ENCODE data around the gene SMG1. TPM values are rescaled to one million over a fixed set of nuclear protein-coding genes. Genes with fewer than 3 reads are reported as not detected.

SMG1 gene
- total RNA-seq, 1 donor = 77.7 TPM

DNA sequence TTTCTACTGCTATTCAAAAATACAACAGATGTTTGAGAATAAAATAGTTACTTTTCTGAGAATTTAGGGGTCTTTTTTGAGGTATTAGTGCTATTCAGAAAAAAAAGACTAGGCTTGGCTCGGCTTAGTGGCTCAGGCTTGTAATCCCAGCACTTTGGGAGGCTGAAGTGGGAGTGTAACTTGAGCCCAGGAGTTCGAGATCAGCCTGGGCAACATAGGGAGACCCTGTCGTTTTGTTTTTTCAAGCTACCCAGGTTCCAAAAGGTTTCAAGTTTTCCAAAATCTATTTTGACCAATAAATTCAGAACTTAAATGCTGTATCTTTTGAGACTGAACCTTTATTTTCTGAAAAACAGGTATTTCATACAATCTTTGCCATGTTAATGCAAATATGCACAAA is 121.7 kb downstream of the SMG1 start:
- DNase-seq (ENCODE audit: low read depth) = no peak
- H3K4me3 ChIP-seq (ENCODE audit: low read depth, low read length) = no peak overlapping the region
- no peak for TF ChIP-seq CTCF (IDR thresholded peaks at IDR 0.05; ENCODE audit: insufficient read depth, low read length)

DNA sequence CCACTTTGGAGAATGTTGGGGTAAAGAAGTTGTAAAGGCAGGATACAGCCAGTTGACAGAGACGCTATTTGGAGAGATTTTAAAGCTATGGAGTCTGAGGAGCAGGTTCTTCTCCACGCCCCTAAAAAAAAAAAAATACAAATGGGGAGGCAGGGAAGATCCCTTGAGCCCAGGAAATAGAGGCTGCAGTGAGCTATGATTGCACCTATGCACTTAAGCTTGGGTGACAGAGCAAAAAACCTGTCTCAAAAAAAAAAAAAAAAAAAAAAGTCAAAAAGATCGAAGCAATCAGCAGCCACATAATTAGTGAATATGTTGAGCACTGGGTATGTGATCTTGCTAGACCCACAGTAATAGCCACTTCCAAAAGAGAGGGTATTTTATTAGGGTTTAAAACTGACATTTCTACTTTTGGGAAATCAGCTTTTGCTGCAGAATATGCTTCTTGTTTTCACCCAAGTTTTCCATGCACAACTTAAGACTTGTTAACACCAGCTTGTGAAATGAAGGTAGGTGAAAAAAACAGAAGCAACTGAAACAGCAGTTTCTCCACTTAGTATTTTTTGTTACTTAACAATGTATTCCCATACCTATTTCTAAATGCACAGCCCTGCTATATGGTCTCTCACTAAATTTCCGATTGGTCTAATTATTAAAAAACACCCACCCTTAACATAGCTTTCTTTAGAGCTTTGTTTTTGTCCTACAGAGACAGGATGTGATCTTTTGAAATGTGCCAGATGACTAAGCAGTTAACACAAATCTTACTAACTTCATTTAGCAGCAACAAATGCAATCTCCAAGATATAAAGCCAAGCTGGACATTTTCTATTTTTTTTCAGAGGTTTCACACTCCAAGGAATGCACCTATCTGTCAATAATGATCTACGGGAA is 122.4 kb downstream of the SMG1 start:
- no peak overlapping the region for H3K4me3 ChIP-seq (ENCODE audit: low read depth, low read length)
- peak; percentile 48 for DNase-seq (ENCODE audit: low read depth)
- TF ChIP-seq CTCF (IDR thresholded peaks at IDR 0.05; ENCODE audit: insufficient read depth, low read length) = no peak

DNA sequence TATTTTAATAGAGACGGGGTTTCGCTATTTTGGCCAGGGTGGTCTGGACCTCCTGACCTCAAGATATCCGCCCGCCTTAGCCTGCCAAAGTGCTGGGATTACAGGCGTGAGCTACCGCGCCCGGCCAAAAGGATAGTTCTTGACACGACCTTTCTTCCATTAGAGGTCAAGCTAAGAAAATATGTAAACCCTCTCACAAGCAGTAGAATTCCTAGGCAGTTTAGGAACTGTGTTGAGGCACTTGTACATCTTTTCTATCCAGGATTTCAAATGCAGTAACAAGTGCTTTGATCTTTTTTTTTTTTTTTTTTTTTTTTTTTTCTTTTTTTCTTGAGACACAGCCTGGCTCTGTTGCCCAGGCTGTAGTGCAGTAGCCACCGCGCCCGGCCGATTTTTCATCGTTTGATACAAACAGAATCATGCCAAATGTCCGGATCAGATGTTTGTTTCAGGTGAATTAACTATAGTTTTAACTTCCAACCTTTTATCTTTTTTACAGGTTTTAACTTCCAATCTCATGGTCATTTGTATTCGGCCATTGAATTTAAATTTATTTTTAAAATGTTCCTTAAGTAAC is 123.4 kb downstream of the SMG1 start:
- no peak overlapping the region for H3K4me3 ChIP-seq (ENCODE audit: low read depth, low read length)
- DNase-seq (ENCODE audit: low read depth) = no peak
- no peak for TF ChIP-seq CTCF (IDR thresholded peaks at IDR 0.05; ENCODE audit: insufficient read depth, low read length)

GRCh38 chr16:18801145-18801972 is 124.8 kb downstream of the SMG1 start, which contains the start of gene ARL6IP1:
ARL6IP1 (minus strand) TSS chr16:18801549; CDS start chr16:18801466, 83 bp downstream.
- H3K4me3 ChIP-seq (ENCODE audit: low read depth, low read length) = peak within 1 kb of the TSS; percentile 86
- TF ChIP-seq CTCF (IDR thresholded peaks at IDR 0.05; ENCODE audit: insufficient read depth, low read length) = peak; percentile 79

GRCh38 chr16:18800775-18801144 is 125.4 kb downstream of the SMG1 start:
- no peak for TF ChIP-seq CTCF (IDR thresholded peaks at IDR 0.05; ENCODE audit: insufficient read depth, low read length)
- peak overlapping the region; percentile 86 for H3K4me3 ChIP-seq (ENCODE audit: low read depth, low read length)
- DNase-seq (ENCODE audit: low read depth) = peak; percentile 20

More at GRCh38 chr16:18801145-18801972, 124.8 kb downstream of the SMG1 start, which contains the start of gene ARL6IP1:
- peak; percentile 99 for DNase-seq (ENCODE audit: low read depth)

- peak; percentile 20 for DNase-seq (ENCODE audit: low read depth)
- no peak for TF ChIP-seq CTCF (IDR thresholded peaks at IDR 0.05; ENCODE audit: insufficient read depth, low read length)
Observed at GRCh38 chr16:18800293-18800692, 125.9 kb downstream of the SMG1 start.

More at GRCh38 chr16:18800293-18800692, 125.9 kb downstream of the SMG1 start:
- H3K4me3 ChIP-seq (ENCODE audit: low read depth, low read length) = peak overlapping the region; percentile 86

All from fibroblast of the aortic adventitia (primary cell).